RPMI8226 (cell line): ENCODE data around the gene TMEM120B.

Source experiments
- DNase-seq: peaks from one replicate; pipeline ENCODE4 v3.0.0-alpha.2; 2015

TMEM120B gene

DNA sequence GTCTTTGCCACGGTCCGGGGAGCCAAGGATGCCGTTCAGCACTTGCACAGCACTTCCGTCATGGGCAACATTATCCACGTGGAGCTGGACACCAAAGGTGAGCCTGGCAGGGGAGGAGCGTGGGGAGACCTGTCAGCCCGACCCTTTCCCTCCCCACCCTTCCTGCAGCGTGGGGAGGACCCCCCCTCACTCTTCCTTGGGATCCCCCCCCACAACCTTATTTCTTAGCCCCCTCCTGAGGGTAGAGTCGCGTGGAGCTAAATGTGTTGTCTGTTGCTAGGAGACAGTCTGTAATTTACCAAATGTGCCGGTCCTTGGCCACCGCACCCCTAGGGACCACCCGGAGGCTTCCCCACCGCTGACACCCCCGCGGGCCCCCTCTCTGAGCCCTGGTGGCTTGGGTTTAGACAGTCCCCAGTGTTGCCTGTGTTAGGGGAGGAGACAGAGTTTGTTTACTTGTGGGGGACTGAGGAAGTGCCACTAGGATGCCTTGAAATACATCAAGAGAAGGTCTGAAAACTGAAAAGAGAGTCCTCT, 93.5 kb downstream of the TMEM120B start:
- DNase-seq = peak; percentile 23

DNA sequence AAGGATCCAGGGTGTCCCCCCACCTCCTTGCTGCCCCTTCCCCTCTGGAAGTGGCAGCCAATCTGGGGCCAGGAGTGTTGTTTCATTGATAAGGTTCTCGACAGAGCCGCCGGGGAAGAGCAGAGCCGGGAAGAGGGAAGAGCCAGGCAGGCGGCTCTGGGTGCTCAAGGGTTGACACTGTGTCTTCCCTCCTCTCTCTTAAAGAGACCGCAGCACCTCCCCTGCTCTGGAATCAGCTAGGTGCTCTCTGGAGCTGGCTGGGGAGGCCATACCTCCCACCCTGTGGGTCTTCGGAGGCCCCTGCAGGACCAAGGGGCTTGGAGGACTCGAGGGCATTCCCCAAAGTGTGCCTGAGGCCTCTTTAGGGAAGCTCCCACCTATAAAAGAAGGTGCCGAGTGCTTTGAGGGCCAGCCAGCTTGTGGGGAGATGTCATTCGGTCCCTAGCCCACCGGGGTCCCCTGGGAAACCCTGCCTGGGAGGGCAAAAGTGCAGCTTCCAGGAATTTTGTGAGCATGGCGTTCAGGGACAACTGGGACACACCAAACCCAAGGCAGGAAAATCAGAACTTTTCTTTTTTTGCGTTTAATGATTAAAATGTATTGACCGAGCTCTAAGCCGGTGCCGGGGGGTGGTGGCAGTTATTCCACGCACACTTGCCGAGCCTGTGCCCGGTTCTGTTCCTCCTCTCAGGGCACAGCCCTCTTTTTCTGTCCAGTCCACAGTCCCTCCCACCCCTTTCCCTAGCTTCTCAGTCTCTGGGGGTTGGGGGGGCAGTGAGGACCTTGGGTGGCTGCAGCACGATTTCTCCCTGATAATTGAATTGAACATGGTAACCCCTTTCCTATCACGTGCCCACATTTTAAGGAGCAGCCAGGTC, 94.2 kb downstream of the TMEM120B start:
- peak; percentile 20 for DNase-seq

DNA sequence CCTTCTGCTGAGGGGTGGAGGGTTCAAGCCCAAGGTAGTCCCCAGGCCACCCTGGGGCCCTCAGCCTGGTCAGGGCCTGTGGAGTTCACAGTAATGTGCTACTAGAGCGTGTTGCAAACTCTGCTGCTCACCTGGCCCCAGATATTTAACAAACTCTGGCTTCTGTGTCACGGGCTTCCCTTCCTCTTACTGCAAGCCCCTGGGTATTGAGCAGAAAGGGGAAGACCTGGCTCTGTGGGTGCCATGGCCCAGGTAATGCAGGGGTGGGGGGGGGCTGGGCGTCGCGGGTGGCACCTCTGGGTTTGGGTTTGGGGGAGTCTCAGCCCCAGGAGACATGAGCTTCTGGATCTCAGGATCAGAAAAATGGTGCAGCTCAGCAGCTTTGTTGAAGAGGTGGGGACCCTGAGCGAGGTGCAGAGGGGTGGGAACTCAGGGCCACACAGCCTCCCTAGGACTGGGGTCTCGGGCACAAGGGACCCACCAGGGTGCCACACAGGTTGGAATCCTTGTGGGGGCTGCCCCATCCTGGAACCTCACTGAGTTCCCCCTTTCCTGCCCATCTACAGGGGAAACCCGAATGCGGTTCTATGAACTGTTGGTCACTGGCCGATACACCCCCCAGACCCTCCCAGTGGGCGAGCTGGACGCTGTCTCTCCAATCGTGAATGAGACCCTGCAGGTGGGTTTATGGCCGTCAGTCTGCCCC, 95.2 kb downstream of the TMEM120B start:
- DNase-seq = no peak

DNA sequence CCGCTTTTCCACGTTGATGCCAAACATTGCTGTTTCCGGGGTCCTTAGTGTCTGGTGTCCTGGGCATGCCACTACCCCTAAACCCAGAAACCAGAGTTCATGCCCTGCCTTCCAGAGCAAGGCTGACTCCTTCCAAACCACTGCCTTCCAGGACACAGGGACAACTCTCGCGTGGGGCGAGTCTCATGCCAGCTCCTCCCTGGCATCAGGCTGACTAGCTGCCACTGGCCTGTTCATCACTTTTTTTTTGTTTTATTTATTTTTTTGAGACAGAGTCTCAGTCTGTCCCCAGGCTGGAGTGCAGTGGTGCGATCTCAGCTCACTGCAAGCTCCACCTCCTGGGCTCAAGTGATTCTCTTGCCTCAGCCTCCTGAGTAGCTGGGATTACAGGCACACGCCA, 96.1 kb downstream of the TMEM120B start:
- no peak for DNase-seq

DNA sequence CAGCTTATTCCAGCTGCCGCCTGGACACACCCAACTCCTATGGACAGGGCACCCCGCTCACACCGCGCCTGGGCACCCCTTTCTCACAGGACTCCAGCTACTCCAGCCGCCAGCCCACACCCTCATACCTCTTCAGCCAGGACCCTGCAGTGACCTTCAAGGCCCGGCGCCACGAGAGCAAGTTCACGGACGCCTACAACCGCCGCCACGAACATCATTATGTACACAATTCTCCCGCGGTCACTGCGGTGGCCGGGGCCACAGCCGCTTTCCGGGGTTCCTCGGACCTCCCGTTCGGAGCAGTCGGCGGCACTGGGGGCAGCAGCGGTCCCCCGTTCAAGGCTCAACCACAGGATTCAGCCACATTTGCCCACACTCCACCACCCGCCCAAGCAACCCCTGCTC, 97.2 kb downstream of the TMEM120B start:
- no peak for DNase-seq

DNA sequence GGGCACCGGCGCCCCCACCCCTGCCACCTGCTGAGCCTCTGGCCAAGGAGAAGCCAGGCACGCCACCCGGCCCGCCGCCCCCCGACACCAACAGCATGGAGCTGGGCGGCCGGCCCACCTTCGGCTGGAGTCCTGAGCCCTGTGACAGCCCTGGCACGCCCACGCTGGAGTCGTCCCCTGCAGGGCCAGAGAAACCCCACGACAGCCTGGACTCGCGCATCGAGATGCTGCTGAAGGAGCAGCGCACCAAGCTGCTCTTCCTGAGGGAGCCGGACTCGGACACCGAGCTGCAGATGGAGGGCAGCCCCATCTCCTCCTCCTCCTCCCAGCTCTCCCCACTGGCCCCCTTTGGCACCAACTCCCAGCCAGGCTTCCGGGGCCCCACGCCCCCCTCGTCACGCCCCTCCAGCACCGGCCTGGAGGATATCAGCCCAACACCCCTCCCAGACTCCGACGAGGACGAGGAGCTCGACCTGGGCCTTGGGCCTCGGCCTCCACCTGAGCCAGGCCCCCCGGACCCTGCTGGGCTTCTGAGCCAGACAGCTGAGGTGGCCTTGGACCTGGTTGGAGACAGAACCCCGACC, 97.8 kb downstream of the TMEM120B start:
- no peak for DNase-seq

DNA sequence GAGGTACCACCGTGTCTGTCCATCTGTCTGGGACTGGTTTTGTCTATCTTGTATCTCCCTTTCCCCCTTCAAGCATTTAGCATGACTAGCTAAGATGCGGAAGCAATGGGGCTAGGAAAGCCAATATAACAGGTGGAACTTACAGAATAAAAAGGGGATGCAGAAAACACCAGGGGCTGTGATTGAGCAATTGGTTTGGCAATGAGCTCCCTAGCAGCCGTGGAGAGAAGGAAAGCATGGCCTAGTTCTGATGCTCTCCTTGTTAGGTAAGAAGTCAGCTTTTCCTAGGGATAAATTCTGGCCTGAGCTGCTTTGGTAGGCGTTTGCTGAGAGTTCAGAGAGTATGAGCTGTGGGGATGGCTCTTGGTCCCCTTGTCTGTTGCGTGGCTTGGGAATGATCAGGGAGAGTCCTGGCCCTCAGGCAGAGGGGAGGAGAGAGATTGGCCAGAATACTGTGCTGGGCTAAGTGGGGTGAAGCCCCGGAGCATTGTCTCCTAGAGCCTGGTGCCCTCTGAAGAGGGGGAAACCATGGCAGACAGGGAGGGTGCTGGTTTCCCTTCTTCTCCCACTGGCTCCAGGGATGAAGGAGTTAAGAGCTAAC, 98.4 kb downstream of the TMEM120B start:
- DNase-seq = no peak

DNA sequence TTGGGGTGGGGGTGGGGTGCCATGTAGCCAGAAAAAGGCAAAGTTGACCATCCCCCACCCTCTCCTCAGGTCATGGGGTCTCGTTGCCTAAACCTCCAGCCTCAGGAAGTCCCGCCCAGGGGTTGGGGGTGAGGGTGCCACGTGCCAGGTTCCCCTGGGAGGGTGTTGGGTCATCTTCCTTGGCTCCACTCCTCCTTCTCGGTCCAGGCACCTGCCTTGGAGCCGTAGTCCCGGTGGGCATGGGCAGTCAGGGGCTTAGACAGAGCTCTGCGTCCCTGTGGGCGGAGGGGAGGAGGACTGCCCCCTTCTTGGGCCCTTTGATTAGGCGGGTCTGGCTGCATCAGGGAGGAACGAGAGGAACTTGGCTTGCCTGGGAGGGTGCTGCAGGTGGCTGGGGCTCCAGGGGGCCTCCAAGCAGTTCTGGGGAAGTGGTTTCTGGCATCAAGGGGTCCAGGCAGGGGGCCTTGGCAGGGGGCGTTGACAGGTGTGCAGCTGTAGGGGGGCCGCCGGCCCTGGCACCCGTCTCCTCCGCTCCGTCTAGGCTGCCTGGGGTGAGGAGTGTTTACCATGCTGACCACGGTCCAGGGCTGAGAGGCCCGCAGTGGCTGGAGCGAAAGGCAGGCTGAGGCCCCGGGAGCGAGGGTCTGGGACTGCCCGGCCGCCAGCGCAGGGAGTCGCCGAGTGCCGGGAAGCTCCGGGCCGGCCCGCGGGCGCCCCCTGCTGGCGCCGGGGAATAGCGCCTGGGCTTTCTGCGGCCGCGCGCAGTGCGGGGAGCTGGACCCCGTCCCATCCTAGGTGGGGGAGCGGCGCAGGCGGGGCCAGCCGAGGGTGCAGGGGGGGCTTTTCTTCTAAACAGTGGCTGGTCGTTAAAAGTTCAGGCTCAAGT, 99.1 kb downstream of the TMEM120B start:
- peak; percentile 65 for DNase-seq

DNA sequence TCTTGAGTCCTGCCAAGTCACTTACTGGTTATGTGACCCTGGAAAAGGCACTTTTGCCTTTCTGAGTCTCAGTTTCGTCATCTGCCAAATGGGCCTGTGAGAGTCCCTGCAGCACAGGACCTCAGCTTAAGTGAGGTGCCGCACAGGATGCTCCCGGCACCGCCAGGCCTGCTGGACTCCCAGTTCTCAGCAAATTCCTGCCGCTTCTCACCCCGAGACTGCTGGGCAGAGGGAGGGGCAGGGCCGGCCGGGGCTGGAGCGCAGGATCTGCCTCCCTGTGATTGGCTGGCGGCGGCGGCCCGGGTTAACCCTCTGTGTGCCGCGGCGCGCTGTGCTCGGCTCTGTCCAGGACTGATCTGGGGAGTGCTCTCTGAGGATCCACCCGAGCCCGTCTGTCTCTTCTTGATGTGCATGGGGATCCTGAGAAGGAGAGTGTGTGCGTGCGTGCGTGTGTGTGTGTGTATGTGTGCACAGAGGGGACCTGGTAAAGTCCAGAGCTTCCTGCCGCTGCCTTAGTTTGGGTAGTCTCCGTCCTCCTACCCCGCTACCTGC, 99.8 kb downstream of the TMEM120B start:
- DNase-seq = peak; percentile 20

DNA sequence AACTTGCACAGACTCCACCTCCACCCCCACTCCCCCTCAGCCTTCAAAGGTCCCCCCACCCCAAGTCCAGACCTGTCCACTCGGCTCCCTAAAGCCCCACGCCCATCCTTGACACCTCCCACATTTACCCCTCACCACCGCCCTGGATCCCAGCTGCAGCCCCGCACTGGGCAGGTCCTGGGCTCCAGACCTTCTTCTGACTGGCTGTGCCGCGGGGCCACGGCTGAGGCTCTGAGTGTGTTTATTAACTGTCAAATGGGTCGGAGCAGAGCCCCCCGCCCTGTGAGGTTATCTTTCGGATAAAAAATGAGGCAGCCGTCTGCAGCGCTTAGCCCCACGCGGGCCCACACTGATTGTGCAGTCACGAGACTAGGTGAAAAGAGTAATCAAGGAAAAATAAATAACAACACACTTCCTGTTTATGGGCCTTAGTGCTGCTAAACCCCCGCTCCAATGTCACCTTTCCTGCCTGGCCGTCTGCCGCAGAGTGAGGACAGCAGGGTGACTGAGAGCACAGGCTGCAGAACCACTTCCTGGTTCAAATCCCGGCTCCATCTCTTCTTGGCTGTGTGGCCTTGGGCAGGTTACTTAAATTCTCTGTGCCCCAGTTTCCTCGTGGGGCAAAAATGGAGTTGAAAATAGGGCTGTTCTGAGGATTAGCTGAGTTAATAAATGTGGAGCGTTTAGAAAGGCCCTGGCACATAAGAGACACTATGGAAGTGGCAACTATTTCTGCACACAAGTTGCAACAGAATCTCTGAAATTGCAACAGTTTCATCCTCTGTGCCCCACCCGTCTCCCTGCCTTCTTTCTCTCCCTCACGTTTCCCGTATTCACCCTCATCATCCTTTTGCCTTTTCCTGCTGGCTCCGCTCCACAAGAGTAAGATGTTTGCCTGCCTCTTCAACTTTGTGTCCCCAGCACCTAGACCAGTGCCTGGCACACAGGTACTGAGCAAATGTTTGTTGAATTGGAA, 100.7 kb downstream of the TMEM120B start:
- no peak for DNase-seq

DNA sequence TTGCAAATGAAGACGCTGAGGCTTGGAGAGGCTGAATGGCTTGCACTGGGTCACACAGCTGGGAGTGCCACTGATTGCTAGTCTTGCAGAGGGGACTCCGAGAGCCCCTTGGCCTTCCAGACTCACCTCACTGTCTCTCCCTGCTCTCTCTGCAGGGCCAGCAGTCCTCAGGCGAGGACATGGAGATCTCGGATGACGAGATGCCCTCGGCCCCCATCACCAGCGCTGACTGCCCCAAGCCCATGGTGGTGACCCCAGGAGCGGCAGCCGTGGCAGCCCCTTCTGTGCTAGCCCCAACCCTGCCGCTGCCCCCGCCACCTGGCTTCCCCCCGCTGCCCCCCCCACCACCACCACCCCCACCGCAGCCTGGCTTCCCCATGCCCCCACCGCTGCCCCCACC, 101.4 kb downstream of the TMEM120B start:
- DNase-seq = no peak

DNA sequence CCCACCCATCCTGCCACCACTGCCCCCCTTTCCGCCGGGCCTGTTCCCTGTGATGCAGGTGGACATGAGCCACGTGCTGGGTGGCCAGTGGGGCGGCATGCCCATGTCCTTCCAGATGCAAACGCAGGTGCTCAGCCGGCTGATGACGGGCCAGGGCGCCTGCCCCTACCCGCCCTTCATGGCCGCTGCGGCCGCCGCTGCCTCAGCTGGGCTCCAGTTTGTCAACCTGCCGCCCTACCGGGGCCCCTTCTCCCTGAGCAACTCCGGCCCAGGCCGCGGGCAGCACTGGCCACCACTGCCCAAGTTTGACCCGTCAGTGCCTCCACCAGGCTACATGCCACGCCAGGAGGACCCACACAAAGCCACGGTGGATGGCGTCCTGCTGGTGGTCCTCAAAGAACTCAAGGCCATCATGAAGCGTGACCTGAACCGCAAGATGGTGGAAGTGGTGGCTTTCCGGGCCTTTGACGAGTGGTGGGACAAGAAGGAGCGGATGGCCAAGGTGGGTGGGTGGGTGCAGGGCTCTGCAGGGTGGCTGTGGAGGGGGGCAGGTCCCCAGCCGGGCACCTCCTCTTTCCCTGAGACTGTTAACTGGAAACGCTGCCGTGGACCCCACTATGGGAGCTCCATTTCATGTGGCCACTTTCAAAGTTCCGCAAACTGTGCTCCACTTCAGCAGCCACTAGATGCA, 102.0 kb downstream of the TMEM120B start:
- DNase-seq = no peak

DNA sequence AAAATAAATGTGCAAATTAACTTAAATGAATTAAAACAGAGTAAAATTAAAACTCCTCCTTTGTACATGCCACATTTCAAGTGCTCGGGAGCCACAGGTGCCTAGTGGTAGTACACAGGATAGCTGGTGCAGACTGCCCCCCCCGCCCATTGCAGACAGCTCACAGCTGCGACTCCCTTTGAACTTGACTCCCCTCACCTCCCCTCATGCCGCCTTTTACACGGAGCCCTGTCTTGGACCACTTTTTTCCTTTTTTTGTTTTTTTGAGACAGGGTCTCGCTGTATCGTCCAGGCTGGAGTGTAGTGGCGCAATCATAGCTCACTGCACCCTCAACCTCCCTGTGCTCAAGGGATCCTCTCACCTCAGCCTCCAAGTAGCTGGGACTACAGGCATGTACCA, 102.7 kb downstream of the TMEM120B start:
- no peak for DNase-seq

DNA sequence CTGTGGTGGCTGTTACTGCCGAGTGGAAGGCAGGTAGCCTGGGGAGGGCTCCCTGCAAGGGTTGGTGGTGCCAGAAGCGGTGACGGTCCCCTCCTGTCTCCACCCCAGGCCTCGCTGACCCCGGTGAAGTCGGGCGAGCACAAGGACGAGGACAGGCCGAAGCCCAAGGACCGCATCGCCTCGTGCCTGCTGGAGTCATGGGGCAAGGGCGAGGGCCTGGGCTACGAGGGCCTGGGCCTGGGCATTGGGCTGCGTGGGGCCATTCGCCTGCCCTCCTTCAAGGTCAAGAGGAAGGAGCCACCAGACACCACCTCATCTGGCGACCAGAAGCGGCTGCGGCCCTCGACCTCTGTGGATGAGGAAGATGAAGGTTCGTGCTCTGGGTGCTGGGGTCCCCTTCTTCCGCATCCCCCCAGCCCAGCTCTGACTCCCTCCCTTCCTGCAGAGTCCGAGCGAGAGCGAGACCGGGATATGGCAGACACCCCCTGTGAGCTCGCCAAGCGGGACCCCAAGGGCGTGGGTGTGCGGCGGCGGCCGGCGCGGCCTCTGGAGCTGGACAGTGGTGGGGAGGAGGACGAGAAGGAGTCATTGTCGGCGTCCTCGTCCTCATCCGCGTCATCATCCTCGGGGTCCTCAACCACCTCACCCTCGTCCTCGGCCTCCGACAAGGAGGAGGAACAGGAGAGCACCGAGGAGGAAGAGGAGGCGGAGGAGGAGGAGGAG, 104.5 kb downstream of the TMEM120B start:
- DNase-seq = no peak

DNA sequence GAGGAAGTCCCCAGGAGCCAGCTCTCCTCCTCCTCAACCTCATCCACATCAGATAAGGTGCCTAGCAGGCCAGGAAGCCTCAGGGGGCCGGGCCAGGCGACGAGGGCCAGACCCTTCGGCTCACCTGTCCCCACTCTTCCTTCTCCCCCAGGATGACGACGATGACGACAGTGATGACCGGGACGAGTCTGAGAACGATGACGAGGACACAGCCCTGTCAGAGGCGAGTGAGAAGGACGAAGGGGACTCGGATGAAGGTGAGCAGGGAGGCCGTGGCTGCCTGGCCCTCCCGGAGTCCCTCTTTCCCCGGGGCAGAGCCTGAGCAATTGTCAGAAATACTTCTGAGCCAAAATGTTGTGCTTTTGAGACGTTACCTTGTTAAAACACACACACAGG, 105.1 kb downstream of the TMEM120B start:
- no peak for DNase-seq

DNA sequence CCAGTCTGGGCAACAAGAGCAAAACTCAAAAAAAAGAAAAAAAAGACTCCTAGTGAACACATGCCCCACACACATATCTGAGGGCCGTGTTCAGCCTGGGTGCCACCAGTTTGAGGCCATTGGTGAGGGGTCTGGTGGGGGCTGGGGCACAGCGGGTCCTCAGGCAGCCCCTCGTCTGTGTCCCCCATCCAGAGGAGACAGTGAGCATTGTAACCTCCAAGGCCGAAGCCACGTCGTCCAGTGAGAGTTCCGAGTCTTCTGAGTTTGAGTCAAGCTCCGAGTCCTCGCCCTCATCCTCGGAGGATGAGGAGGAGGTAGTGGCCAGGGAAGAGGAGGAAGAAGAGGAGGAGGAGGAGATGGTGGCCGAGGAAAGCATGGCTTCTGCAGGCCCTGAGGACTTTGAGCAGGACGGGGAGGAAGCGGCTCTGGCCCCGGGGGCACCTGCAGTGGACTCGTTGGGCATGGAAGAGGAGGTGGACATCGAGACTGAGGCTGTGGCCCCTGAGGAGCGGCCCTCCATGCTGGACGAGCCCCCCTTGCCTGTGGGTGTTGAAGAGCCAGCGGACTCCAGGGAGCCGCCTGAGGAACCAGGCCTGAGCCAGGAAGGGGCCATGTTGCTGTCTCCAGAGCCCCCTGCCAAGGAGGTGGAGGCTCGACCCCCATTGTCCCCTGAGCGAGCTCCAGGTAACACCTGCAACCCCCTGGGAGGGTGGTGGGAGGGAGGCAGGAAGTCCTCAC, 106.8 kb downstream of the TMEM120B start:
- DNase-seq = no peak

DNA sequence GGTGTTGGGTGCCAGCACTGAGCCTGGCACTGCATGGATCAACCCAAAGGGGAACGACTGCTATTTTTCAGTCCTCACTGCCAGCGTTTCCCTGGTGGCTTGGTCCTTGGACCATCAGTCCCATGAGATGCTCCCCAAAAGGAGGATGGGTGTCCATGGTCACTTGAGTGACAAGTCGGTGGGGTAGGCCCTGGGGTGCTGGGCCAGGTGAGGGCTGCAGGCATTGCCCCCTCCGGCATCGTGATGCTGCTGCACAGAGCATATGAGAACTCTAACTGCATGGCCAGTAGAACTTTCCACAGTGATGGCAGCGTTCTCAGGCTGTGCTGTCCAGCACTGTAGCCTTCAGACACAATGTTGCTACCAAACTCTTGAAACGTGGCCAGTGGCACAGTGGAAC, 107.5 kb downstream of the TMEM120B start:
- DNase-seq = no peak

DNA sequence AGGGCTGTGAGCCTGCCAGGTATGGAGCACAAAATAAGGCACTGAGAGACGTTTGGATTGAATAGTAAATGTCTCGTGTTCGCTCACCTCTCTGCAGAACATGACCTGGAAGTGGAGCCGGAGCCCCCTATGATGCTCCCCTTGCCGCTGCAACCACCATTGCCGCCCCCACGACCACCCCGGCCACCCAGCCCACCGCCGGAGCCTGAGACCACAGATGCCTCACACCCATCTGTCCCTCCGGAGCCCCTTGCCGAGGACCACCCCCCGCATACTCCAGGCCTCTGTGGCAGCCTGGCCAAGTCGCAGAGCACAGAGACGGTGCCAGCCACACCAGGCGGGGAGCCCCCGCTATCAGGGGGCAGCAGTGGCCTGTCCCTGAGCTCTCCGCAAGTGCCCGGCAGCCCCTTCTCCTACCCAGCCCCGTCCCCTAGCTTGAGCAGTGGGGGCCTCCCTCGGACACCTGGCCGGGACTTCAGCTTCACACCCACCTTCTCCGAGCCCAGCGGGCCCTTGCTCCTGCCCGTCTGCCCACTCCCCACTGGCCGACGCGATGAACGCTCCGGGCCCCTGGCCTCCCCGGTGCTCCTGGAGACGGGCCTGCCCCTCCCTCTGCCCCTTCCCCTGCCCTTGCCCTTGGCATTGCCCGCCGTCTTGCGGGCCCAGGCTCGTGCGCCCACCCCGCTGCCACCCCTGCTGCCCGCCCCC, 110.0 kb downstream of the TMEM120B start:
- DNase-seq = no peak
